Measurements from ENCODE around the gene MRPS15.

- TF ChIP-seq CTCF (IDR thresholded peaks at IDR 0.05; ENCODE audit: borderline replicate concordance, extremely low read depth, low read length, poor library complexity, severe bottlenecking) = no peak
- no peak for TF ChIP-seq EZH2 (IDR thresholded peaks at IDR 0.05; ENCODE audit: borderline replicate concordance, low read depth, low read length, severe bottlenecking)
These were observed 22.5 kb upstream of the MRPS15 start for GRCh38 chr1:36486439-36487335.

Measured in DND-41 (cell line).